K562 (cell line): ENCODE data around the gene IGFALS. TPM values are rescaled to one million over a fixed set of nuclear protein-coding genes. Genes with fewer than 3 reads are reported as not detected.

Experiments
- HIVEP1 ChIP-seq: fragments of 250-450 bp; sonication (Bioruptor Pico); IDR thresholded peaks from 2 replicates; pipeline ENCODE4 v1.4.0; 2020; ENCODE audit warnings: mild to moderate bottlenecking
- HNRNPUL1 ChIP-seq: fragments of 200-400 bp; formaldehyde crosslinking; IDR thresholded peaks from 2 replicates; pipeline ENCODE4 v1.6.1; 2017; ENCODE audit warnings: low read length
- NCOA4 ChIP-seq: fragments of 450-650 bp; IDR thresholded peaks from 2 replicates; pipeline ENCODE4 v1.6.1; 2018; ENCODE audit warnings: mild to moderate bottlenecking; ENCODE audit not compliant: partially characterized antibody
- ZBTB49 ChIP-seq: sonication (generic); formaldehyde crosslinking; IDR thresholded peaks from 2 replicates; pipeline ENCODE4 v1.8.0; 2022; ENCODE audit warnings: missing genetic modification reagents, mild to moderate bottlenecking, borderline replicate concordance
- ZNF12 ChIP-seq: sonication (generic); formaldehyde crosslinking; IDR thresholded peaks from 2 replicates; pipeline ENCODE4 v1.4.0; 2020; ENCODE audit warnings: mild to moderate bottlenecking, missing genetic modification reagents
- ZNF764 ChIP-seq: fragments of 250-450 bp; sonication (Bioruptor Pico); IDR thresholded peaks from 2 replicates; pipeline ENCODE4 v1.4.0; 2020; ENCODE audit warnings: low read depth, mild to moderate bottlenecking, moderate library complexity
- ZZZ3 ChIP-seq: fragments of 450-650 bp; IDR thresholded peaks from 2 replicates; pipeline ENCODE4 v1.6.1; 2016; ENCODE audit warnings: antibody characterized with exemption, mild to moderate bottlenecking, moderate library complexity
- polyA plus RNA-seq, 8 experiments: library from polyadenylated mRNA; depleted of rRNA in 4 of 8; stranded (reverse) in 5 of 8; unstranded in 3 of 8; fragments of >200 nt; fragmentation: Nextera tagmentation in 2 of 8; fragmentation: Illumina TruSeq in 1 of 8; extraction: Ambion mirVana in 2 of 8; extraction: Trizol in 1 of 8; gene quantifications; 2 replicates each; pipeline versions ENCODE4 v1.2.1 to v1.2.3, GENCODE V29; 2011 to 2014; ENCODE audit warnings: inconsistent platforms in 1 of 8, missing spikeins in 1 of 8
- total RNA-seq, 7 experiments: library from RNA; depleted of rRNA in 6 of 7; stranded (reverse); fragments of >200 nt in 6 of 7; fragmentation: Illumina TruSeq in 2 of 7; extraction: Trizol in 2 of 7; gene quantifications; 2 replicates each; pipeline versions ENCODE4 v1.2.1 to v1.2.3, GENCODE V29; 2011 to 2021; ENCODE audit warnings: low replicate concordance in 1 of 7
- TF ChIP-seq, protein P1 (sequence below): fragments of 450-650 bp; IDR thresholded peaks from 2 replicates; pipeline ENCODE4 v1.6.1; 2017; ENCODE audit warnings: antibody characterized with exemption, mild to moderate bottlenecking
- TF ChIP-seq, protein P2 (sequence below): fragments of 450-650 bp; IDR thresholded peaks from 2 replicates; pipeline ENCODE4 v1.6.1; 2016; ENCODE audit warnings: low read depth

IGFALS gene
- total and polyA plus RNA-seq, 9 of the 15 experiments (the other 6 are each of a cell fraction or from before 2014, with no cell fraction given) = not detected

GRCh38 chr16:1826691-1827573, 33.4 kb upstream of the IGFALS start, which contains the start of the genes FAHD1 and HAGH (continued):
- no peak for TF ChIP-seq ZBTB49
- TF ChIP-seq, protein P1, sequence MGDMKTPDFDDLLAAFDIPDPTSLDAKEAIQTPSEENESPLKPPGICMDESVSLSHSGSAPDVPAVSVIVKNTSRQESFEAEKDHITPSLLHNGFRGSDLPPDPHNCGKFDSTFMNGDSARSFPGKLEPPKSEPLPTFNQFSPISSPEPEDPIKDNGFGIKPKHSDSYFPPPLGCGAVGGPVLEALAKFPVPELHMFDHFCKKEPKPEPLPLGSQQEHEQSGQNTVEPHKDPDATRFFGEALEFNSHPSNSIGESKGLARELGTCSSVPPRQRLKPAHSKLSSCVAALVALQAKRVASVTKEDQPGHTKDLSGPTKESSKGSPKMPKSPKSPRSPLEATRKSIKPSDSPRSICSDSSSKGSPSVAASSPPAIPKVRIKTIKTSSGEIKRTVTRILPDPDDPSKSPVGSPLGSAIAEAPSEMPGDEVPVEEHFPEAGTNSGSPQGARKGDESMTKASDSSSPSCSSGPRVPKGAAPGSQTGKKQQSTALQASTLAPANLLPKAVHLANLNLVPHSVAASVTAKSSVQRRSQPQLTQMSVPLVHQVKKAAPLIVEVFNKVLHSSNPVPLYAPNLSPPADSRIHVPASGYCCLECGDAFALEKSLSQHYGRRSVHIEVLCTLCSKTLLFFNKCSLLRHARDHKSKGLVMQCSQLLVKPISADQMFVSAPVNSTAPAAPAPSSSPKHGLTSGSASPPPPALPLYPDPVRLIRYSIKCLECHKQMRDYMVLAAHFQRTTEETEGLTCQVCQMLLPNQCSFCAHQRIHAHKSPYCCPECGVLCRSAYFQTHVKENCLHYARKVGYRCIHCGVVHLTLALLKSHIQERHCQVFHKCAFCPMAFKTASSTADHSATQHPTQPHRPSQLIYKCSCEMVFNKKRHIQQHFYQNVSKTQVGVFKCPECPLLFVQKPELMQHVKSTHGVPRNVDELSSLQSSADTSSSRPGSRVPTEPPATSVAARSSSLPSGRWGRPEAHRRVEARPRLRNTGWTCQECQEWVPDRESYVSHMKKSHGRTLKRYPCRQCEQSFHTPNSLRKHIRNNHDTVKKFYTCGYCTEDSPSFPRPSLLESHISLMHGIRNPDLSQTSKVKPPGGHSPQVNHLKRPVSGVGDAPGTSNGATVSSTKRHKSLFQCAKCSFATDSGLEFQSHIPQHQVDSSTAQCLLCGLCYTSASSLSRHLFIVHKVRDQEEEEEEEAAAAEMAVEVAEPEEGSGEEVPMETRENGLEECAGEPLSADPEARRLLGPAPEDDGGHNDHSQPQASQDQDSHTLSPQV = no peak
- no peak for TF ChIP-seq ZZZ3
- TF ChIP-seq HNRNPUL1 = no peak
- no peak for TF ChIP-seq ZNF764 (CRISPR knock-in tag)
- TF ChIP-seq HIVEP1 (CRISPR knock-in tag) = no peak
- peak; percentile 39; the same call in 1 of the 2 replicates for TF ChIP-seq ZNF12
- TF ChIP-seq, protein P2, sequence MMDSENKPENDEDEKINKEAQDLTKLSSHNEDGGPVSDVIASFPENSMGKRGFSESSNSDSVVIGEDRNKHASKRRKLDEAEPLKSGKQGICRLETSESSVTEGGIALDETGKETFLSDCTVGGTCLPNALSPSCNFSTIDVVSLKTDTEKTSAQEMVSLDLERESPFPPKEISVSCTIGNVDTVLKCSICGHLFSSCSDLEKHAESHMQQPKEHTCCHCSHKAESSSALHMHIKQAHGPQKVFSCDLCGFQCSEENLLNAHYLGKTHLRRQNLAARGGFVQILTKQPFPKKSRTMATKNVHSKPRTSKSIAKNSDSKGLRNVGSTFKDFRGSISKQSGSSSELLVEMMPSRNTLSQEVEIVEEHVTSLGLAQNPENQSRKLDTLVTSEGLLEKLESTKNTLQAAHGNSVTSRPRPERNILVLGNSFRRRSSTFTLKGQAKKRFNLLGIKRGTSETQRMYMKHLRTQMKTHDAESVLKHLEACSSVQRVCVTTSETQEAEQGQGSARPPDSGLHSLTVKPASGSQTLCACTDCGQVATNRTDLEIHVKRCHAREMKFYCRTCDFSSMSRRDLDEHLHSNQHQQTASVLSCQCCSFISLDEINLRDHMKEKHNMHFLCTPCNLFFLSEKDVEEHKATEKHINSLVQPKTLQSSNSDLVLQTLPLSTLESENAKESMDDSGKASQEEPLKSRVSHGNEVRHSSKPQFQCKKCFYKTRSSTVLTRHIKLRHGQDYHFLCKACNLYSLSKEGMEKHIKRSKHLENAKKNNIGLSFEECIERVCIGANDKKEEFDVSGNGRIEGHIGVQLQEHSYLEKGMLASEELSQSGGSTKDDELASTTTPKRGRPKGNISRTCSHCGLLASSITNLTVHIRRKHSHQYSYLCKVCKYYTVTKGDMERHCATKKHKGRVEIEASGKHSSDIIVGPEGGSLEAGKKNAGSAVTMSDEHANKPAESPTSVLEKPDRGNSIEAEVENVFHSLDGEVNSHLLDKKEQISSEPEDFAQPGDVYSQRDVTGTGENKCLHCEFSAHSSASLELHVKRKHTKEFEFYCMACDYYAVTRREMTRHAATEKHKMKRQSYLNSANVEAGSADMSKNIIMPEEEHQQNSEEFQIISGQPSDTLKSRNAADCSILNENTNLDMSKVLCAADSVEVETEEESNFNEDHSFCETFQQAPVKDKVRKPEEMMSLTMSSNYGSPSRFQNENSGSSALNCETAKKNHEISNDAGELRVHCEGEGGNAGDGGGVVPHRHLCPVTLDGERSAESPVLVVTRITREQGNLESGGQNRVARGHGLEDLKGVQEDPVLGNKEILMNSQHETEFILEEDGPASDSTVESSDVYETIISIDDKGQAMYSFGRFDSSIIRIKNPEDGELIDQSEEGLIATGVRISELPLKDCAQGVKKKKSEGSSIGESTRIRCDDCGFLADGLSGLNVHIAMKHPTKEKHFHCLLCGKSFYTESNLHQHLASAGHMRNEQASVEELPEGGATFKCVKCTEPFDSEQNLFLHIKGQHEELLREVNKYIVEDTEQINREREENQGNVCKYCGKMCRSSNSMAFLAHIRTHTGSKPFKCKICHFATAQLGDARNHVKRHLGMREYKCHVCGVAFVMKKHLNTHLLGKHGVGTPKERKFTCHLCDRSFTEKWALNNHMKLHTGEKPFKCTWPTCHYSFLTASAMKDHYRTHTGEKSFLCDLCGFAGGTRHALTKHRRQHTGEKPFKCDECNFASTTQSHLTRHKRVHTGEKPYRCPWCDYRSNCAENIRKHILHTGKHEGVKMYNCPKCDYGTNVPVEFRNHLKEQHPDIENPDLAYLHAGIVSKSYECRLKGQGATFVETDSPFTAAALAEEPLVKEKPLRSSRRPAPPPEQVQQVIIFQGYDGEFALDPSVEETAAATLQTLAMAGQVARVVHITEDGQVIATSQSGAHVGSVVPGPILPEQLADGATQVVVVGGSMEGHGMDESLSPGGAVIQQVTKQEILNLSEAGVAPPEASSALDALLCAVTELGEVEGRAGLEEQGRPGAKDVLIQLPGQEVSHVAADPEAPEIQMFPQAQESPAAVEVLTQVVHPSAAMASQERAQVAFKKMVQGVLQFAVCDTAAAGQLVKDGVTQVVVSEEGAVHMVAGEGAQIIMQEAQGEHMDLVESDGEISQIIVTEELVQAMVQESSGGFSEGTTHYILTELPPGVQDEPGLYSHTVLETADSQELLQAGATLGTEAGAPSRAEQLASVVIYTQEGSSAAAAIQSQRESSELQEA = peak; percentile 99
- no peak for TF ChIP-seq NCOA4
